GM12878 (cell line): ENCODE results near the gene RHEB. TPM values are rescaled to one million over a fixed set of nuclear protein-coding genes. Genes with fewer than 3 reads are reported as not detected.

Source experiments
- ATAC-seq: fragments of 200-7000 bp; cut with Tn5 transposase; 3 replicates; pipeline ENCODE4 v1.9.1; 2020; ENCODE audit warnings: mild to moderate bottlenecking, moderate library complexity
- BruUV-seq: library from RNA; stranded (reverse); fragments of 400-500 nt; replicated peaks from 2 replicates; lab custom pipeline; 2021; lab: Mats Ljungman, UMichigan
- CTCF ChIA-PET: fragments of 300-600 bp; sonication (Branson Sonifier 250); formaldehyde crosslinking; extraction: SDS; loops from one replicate; lab custom pipeline; 2021; ENCODE audit warnings: inconsistent platforms; lab: Yijun Ruan, JAX
- POLR2A ChIA-PET: fragments of 350-600 bp; formaldehyde crosslinking; extraction: SDS; loops from one replicate; lab custom pipeline; 2021; ENCODE audit warnings: inconsistent platforms; lab: Charles Lee
- RAD21 ChIA-PET: fragments of 300-600 bp; sonication (Branson Sonifier 250); formaldehyde crosslinking; loops from one replicate; lab custom pipeline; 2023; ENCODE audit warnings: antibody characterized with exemption; ENCODE audit not compliant: unreplicated experiment; lab: Charles Lee
- SMC1A ChIA-PET: fragments of 300-600 bp; sonication (Branson Sonifier 250); formaldehyde crosslinking; loops from one replicate; lab custom pipeline; 2023; ENCODE audit not compliant: unreplicated experiment, uncharacterized antibody; lab: Charles Lee
- DNase-seq: peaks from one replicate; pipeline ENCODE4 v3.0.0-alpha.2; 2011; ENCODE audit warnings: low read depth, low spot score
- FAIRE-seq: peaks from 3 replicates; lab custom pipeline; 2011; peaks lifted over from hg19 to GRCh38; lab: Jason Lieb, UNC
- H2AFZ ChIP-seq: 2 replicates; pipeline ENCODE4 v1.6.0; 2011; ENCODE audit warnings: low read depth, low read length, control low read depth; ENCODE audit not compliant: control insufficient read depth
- H3K27ac ChIP-seq: 2 replicates; pipeline ENCODE4 v1.5.1; 2011; ENCODE audit warnings: control low read depth; ENCODE audit not compliant: control insufficient read depth, insufficient read depth
- H3K27me3 ChIP-seq, 2 experiments: replicated peaks in 1 of 2; 2 replicates each; pipeline versions ENCODE4 v1.6.0 to v1.6.1; 2011; ENCODE audit warnings: low read length in 1 of 2; ENCODE audit not compliant: control insufficient read depth in 2 of 2, insufficient read depth in 2 of 2
- H3K36me3 ChIP-seq, 2 experiments: 2 replicates each; pipeline ENCODE4 v1.5.1; 2011; ENCODE audit warnings: low read length in 1 of 2; ENCODE audit not compliant: control insufficient read depth in 2 of 2, insufficient read depth in 2 of 2
- H3K4me1 ChIP-seq: 2 replicates; pipeline ENCODE4 v1.6.1; 2011; ENCODE audit warnings: mild to moderate bottlenecking, low read length, moderate library complexity, mixed read lengths; ENCODE audit not compliant: control insufficient read depth, insufficient read depth
- H3K4me2 ChIP-seq: 2 replicates; pipeline ENCODE4 v1.6.0; 2011; ENCODE audit warnings: control low read depth; ENCODE audit not compliant: control insufficient read depth, insufficient read depth
- H3K4me3 ChIP-seq: fragments of 200-600 bp; sonication (generic); 2 replicates; pipeline ENCODE4 v1.5.1; 2016
- H3K79me2 ChIP-seq: 2 replicates; pipeline ENCODE4 v1.6.0; 2011; ENCODE audit warnings: low read length; ENCODE audit not compliant: control insufficient read depth, insufficient read depth
- H3K9ac ChIP-seq: 2 replicates; pipeline ENCODE4 v1.8.0; 2011; ENCODE audit warnings: low read length, control low read depth, mixed read lengths; ENCODE audit not compliant: control insufficient read depth, insufficient read depth
- H3K9me3 ChIP-seq: replicated peaks from 3 replicates; pipeline ENCODE4 v1.5.1; 2011; ENCODE audit warnings: mild to moderate bottlenecking, low read length; ENCODE audit not compliant: control insufficient read depth, insufficient read depth
- H4K20me1 ChIP-seq: 2 replicates; pipeline ENCODE4 v1.6.0; 2011; ENCODE audit not compliant: control insufficient read depth, insufficient read depth
- CREM ChIP-seq: IDR thresholded peaks from 2 replicates; pipeline ENCODE4 v1.6.1; 2014; ENCODE audit warnings: antibody characterized with exemption, low read depth
- EP300 ChIP-seq, 2 experiments: fragments of 150-350 bp in 1 of 2; IDR thresholded peaks; 2 replicates each; pipeline ENCODE4 v1.6.1; 2011 to 2012; ENCODE audit warnings: low read depth in 2 of 2, low read length in 2 of 2, borderline replicate concordance in 1 of 2, improper control_type of control experiment in 1 of 2, inconsistent platforms in 1 of 2; ENCODE audit not compliant: control insufficient read depth in 1 of 2
- GABPA ChIP-seq: IDR thresholded peaks from 2 replicates; pipeline ENCODE4 v1.6.1; 2014; ENCODE audit warnings: antibody characterized with exemption, low read depth, mild to moderate bottlenecking, inconsistent platforms
- MAX ChIP-seq: IDR thresholded peaks from 2 replicates; pipeline ENCODE4 v1.6.1; 2012; ENCODE audit warnings: low read depth, low read length, improper control_type of control experiment
- MEF2B ChIP-seq: fragments of 450-650 bp; IDR thresholded peaks from 2 replicates; pipeline ENCODE4 v1.6.1; 2018; ENCODE audit warnings: mild to moderate bottlenecking, moderate library complexity; ENCODE audit not compliant: partially characterized antibody, poor library complexity, severe bottlenecking
- MYC ChIP-seq: IDR thresholded peaks from 2 replicates; pipeline ENCODE4 v1.6.1; 2011; ENCODE audit warnings: mild to moderate bottlenecking, low read length, moderate library complexity, inconsistent platforms; ENCODE audit not compliant: insufficient read depth, insufficient replicate concordance, insufficient read length, severe bottlenecking
- PML ChIP-seq: IDR thresholded peaks from 2 replicates; pipeline ENCODE4 v1.6.1; 2012; ENCODE audit warnings: low read length, inconsistent platforms
- RAD51 ChIP-seq: fragments of 450-650 bp; IDR thresholded peaks from 2 replicates; pipeline ENCODE4 v1.6.1; 2016; ENCODE audit warnings: moderate library complexity, mild to moderate bottlenecking, inconsistent platforms
- RB1 ChIP-seq: fragments of 450-650 bp; formaldehyde crosslinking; IDR thresholded peaks from 2 replicates; pipeline ENCODE4 v1.6.1; 2017; ENCODE audit warnings: mild to moderate bottlenecking, borderline replicate concordance
- RBBP5 ChIP-seq: fragments of 200-600 bp; sonication (generic); conservative IDR thresholded peaks from 2 replicates; pipeline ENCODE4 v1.6.1; 2016
- SUPT20H ChIP-seq: IDR thresholded peaks from 2 replicates; pipeline ENCODE4 v1.6.1; 2011; ENCODE audit warnings: low read depth, mild to moderate bottlenecking, low read length, moderate library complexity, borderline replicate concordance; ENCODE audit not compliant: control insufficient read depth
- USF1 ChIP-seq: IDR thresholded peaks from 2 replicates; pipeline ENCODE4 v1.6.1; 2011; ENCODE audit warnings: borderline replicate concordance, low read depth, mild to moderate bottlenecking, moderate library complexity, mixed read lengths, low read length; ENCODE audit not compliant: insufficient read depth; ENCODE audit errors: extremely low read length
- ZSCAN29 ChIP-seq: fragments of 450-650 bp; IDR thresholded peaks from 2 replicates; pipeline ENCODE4 v1.6.1; 2017; ENCODE audit warnings: mild to moderate bottlenecking, moderate library complexity
- WGBS: methylation state at CpG from one replicate; pipeline ENCODE4 v1.1.6; 2016; ENCODE audit warnings: low lambda C conversion rate; ENCODE audit not compliant: insufficient replicate concordance, insufficient coverage; ENCODE audit errors: missing lambda C conversion rate; 5-methylcytosine and 5-hydroxymethylcytosine counted together
- in situ Hi-C: fragments of 300-500 bp; cut with MboI; formaldehyde crosslinking; loops from 9 replicates; pipeline ENCODE4 v1.14.3; 2018; ENCODE audit warnings: mixed read lengths
- intact Hi-C: fragments of 100-400 bp; cut with micrococcal nuclease; formaldehyde crosslinking; loops from one replicate; pipeline ENCODE4 v1.14.2; 2022; ENCODE audit not compliant: unreplicated experiment
- polyA plus RNA-seq, 11 experiments: library from polyadenylated mRNA; depleted of rRNA in 4 of 11; unstranded in 6 of 11; stranded (reverse) in 5 of 11; fragments of >200 nt; fragmentation: Nextera tagmentation in 4 of 11; fragmentation: Illumina TruSeq in 1 of 11; extraction: Ambion mirVana in 4 of 11; extraction: Trizol in 1 of 11; gene quantifications; 1 replicate in 1 of 11; 2 replicates in 10 of 11; pipeline versions ENCODE4 v1.2.1 to v1.2.3, GENCODE V29; 2011 to 2016; ENCODE audit warnings: inconsistent platforms in 2 of 11, missing spikeins in 2 of 11, low read depth in 1 of 11
- total RNA-seq, 4 experiments: library from RNA; depleted of rRNA in 3 of 4; stranded (reverse); fragments of >200 nt in 3 of 4; fragmentation: Illumina TruSeq in 1 of 4; extraction: Trizol in 1 of 4; gene quantifications; 2 replicates each; pipeline versions ENCODE4 v1.2.1 to v1.2.3, GENCODE V29; 2013 to 2021

The RHEB gene
- total and polyA plus RNA-seq, 10 of the 15 experiments (the other 5 are each of a cell fraction or from before 2014, with no cell fraction given) = 6.2 to 67.8 (median 38.0) TPM

GRCh38 chr7:151434549-151434948 lies 85.1 kb downstream of the RHEB start (continued):
- no peak for TF ChIP-seq MAX

GRCh38 chr7:151433721-151434400 lies 85.8 kb downstream of the RHEB start:
- Histone ChIP-seq H3K27ac (no peak overlapping the region), H4K20me1 (no peaks in the 10 kb centered on the region)
- TF ChIP-seq EP300 (IDR thresholded peaks at IDR 0.05; ENCODE audit: borderline replicate concordance in 1 of 2, control insufficient read depth in 1 of 2, low read depth in 2 of 2, low read length in 2 of 2) (no peak), ZSCAN29 (no peak), SUPT20H (no peak), RB1 (no peak), MAX (no peak), RBBP5 (no peak), PML (no peak), RAD51 (no peak), USF1 (no peak), MEF2B (no peak), MYC (no peak), GABPA (no peak), CREM (no peak)
- TF ChIP-seq, all 136 proteins: peak for 0
- FAIRE-seq (no peak), DNase-seq (no peak), ATAC-seq (no peak)
- H3K27me3 ChIP-seq = no peaks in the 10 kb centered on the region; a peak in 1 of 4 replicates
- no peak overlapping the region for H2AFZ ChIP-seq
- CTCF ChIA-PET = interaction anchor here (1.1 kb wide), 1 partner anchor 15 kb away, joined by 3 read pairs; no protein-coding TSS in a partner anchor
- no TSS peak for BruUV-seq
- WGBS = 60% methylated on average over 15 of the region's 15 CpGs
- RAD21 ChIA-PET = no interaction called here
- no peak overlapping the region for H3K9ac ChIP-seq
- peaks cover 22% of the 10 kb centered on the region for H3K4me1 ChIP-seq
- POLR2A ChIA-PET = no interaction called here
- no peak overlapping the region for H3K4me3 ChIP-seq
- intact Hi-C loops = no loop called here
- H3K4me2 ChIP-seq = no peak overlapping the region
- H3K79me2 ChIP-seq = no peaks in the 10 kb centered on the region
- SMC1A ChIA-PET = no interaction called here
- H3K9me3 ChIP-seq = no peaks in the 10 kb centered on the region
- H3K36me3 ChIP-seq = no peaks in the 10 kb centered on the region
- in situ Hi-C loops = no loop called here
